ENCODE data around the gene CSTPP1.
A peak's percentile ranks its signal among the peaks of the same experiment; 100 is the strongest.

The CSTPP1 gene

GRCh38 chr11:47176328-47177228 lies 240.0 kb downstream of the CSTPP1 start, which contains the start of gene ARFGAP2:
TSS of gene ARFGAP2 (minus strand) at chr11:47176879. CDS start at chr11:47176853, 26 bp downstream.
- in situ Hi-C loops (cut with HindIII; ENCODE audit: low pct_ligation_motif_present, low sequenced_read_pairs): no loop called here
- H3K27me3 ChIP-seq (replicated peaks): no peaks in the 10 kb centered on the region
- TF ChIP-seq, protein P1, sequence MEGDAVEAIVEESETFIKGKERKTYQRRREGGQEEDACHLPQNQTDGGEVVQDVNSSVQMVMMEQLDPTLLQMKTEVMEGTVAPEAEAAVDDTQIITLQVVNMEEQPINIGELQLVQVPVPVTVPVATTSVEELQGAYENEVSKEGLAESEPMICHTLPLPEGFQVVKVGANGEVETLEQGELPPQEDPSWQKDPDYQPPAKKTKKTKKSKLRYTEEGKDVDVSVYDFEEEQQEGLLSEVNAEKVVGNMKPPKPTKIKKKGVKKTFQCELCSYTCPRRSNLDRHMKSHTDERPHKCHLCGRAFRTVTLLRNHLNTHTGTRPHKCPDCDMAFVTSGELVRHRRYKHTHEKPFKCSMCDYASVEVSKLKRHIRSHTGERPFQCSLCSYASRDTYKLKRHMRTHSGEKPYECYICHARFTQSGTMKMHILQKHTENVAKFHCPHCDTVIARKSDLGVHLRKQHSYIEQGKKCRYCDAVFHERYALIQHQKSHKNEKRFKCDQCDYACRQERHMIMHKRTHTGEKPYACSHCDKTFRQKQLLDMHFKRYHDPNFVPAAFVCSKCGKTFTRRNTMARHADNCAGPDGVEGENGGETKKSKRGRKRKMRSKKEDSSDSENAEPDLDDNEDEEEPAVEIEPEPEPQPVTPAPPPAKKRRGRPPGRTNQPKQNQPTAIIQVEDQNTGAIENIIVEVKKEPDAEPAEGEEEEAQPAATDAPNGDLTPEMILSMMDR (IDR thresholded peaks at IDR 0.05; ENCODE audit: low read depth, low read length, missing control alignments): no peak
- peak within 1 kb of the TSS; percentile 98 for H3K4me3 ChIP-seq (ENCODE audit: low read depth, low read length)
- H3K36me3 ChIP-seq (replicated peaks): peaks cover 36% of the 10 kb centered on the region
- peak; percentile 93 for DNase-seq
- peak within 1 kb of the TSS; percentile 97 for H3K27ac ChIP-seq

DNA sequence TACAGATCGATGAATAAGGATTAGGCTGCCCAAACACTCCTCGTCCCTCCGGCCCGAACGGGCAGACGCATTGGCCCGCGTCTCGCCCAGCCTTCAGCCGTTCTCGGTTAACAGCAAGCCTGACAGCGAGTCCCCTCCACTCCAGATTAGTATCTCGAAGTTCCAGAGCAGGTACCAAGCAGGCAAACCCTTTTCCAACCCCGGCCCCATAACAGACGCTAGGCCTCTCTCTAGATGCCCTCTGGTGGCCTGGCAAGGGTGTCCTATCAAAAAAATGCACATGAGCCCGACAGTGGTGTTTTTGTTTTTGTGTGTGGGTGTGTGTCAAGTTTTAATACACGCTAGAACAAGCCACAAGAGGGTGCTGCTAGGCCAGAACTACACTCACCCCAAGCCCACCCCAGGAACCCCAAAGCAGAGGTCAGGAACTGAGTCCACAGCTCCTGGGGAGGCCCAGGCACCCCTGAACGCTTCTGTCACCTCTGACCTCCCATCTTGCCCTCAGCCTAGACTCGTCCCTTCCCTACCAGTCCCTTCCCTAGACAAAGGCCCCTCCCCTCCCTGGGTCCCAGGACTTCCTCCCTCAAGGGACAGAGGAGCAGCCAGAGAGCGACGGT lies 240.8 kb downstream of the CSTPP1 start:
- in situ Hi-C loops (cut with HindIII; ENCODE audit: low pct_ligation_motif_present, low sequenced_read_pairs): no loop called here
- DNase-seq: peak; percentile 72
- TF ChIP-seq, protein P1 (IDR thresholded peaks at IDR 0.05; ENCODE audit: low read depth, low read length, missing control alignments): peak; percentile 71

DNA sequence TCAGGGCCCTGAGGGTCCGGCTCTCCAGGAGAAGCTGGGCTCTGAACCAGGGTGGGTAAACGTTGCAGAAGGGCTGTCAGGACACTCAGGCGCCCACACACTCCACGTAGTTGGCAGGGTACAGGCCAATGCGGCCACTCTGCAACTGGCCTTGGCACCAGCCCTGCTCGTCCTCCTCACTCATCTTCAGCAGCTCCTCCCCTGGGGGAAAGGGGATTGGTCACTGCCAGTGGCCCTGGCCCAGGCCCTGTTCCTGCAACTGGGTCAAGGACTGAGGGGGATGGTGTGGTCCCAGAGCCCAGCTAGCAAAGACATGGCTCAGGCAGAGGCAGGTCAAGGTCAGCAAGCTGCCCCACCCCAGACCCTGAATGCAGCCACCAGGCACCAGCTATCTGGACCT lies 241.3 kb downstream of the CSTPP1 start:
- Histone ChIP-seq H3K36me3 (replicated peaks) (peaks cover 23% of the 10 kb centered on the region), H3K4me3 (ENCODE audit: low read depth, low read length) (no peak overlapping the region), H3K27ac (no peak overlapping the region), H3K27me3 (replicated peaks) (no peaks in the 10 kb centered on the region)
- in situ Hi-C loops (cut with HindIII; ENCODE audit: low pct_ligation_motif_present, low sequenced_read_pairs): no loop called here
- TF ChIP-seq, protein P1 (IDR thresholded peaks at IDR 0.05; ENCODE audit: low read depth, low read length, missing control alignments): no peak
- DNase-seq: no peak

More for the DNA sequence above, 240.8 kb downstream of the CSTPP1 start:
- peak overlapping the region; percentile 65 for H3K27ac ChIP-seq
- no peaks in the 10 kb centered on the region for H3K27me3 ChIP-seq (replicated peaks)
- peaks cover 28% of the 10 kb centered on the region for H3K36me3 ChIP-seq (replicated peaks)
- H3K4me3 ChIP-seq (ENCODE audit: low read depth, low read length): peak overlapping the region; percentile 71

GRCh38 chr11:47178316-47178715 lies 241.8 kb downstream of the CSTPP1 start:
- in situ Hi-C loops (cut with HindIII; ENCODE audit: low pct_ligation_motif_present, low sequenced_read_pairs): no loop called here
- Histone ChIP-seq H3K4me3 (ENCODE audit: low read depth, low read length) (no peak overlapping the region), H3K27me3 (replicated peaks) (no peaks in the 10 kb centered on the region), H3K36me3 (replicated peaks) (peaks cover 20% of the 10 kb centered on the region), H3K27ac (no peak overlapping the region)
- TF ChIP-seq, protein P1 (IDR thresholded peaks at IDR 0.05; ENCODE audit: low read depth, low read length, missing control alignments): no peak
- DNase-seq: no peak

GRCh38 chr11:47178737-47179654 lies 242.4 kb downstream of the CSTPP1 start:
- H3K27ac ChIP-seq: no peak overlapping the region
- H3K4me3 ChIP-seq (ENCODE audit: low read depth, low read length): no peak overlapping the region
- H3K27me3 ChIP-seq (replicated peaks): no peaks in the 10 kb centered on the region
- TF ChIP-seq, protein P1 (IDR thresholded peaks at IDR 0.05; ENCODE audit: low read depth, low read length, missing control alignments): no peak
- H3K36me3 ChIP-seq (replicated peaks): peaks cover 15% of the 10 kb centered on the region
- in situ Hi-C loops (cut with HindIII; ENCODE audit: low pct_ligation_motif_present, low sequenced_read_pairs): no loop called here
- DNase-seq: no peak

All from brain microvascular endothelial cell (primary cell).